Measurements from ENCODE around the gene GNAI1.

The GNAI1 gene

DNA sequence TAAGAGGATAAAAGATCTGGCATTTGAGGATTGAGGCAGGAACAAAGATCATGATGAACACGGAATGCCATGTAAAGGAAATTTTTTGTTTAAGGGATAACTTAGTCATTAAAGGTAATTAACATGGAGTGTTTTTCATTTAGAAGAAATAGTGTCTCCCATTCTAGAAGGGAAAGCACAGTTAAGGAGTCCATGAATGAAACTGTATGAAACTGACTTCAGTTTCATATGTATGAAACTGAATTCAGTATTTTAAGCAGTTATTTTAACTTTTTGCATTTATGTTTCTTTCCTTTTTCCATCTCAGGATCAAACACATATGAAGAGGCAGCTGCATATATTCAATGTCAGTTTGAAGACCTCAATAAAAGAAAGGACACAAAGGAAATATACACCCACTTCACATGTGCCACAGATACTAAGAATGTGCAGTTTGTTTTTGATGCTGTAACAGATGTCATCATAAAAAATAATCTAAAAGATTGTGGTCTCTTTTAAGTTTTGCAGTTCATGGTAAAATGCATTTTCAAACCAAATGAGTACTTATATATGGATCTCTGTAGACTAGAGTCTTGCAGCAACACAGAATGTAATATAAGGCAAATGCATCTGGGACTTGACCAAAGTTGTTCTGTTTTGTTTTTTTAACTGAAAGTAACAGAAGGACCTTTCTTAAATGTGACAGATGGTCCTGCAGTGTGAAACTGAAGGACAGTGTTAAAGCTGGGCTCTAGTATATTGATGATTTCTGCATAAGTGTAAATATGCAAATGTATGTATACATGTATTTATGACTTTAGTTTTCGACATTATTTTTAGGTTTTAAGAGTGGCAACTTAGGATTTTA, 82.6 kb downstream of the GNAI1 start:
- no peak for DNase-seq

- DNase-seq, result no peak
These were observed 84.1 kb downstream of the GNAI1 start for GRCh38 chr7:80218723-80219122.

GRCh38 chr7:80220022-80220634, 85.5 kb downstream of the GNAI1 start:
- DNase-seq, result no peak

DNA sequence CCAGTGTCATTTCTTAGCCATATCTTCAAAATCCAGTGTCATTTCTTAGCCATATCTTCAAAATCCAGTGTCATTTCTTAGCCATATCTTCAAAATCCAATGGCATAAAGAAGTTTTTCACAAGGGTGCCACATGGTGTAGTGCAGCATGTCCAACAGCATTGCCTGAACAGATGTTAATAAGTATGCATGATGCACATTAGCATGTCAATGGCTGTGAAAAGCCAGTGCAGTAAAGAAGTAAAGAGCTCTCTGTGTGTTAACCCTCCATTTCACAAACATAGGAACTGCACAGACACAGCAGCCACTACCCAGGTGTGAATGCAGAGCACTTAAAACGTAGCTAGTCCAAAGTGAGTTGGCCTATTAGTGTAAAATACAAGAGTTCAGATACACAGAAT, 89.8 kb downstream of the GNAI1 start:
- no peak for DNase-seq

DNA sequence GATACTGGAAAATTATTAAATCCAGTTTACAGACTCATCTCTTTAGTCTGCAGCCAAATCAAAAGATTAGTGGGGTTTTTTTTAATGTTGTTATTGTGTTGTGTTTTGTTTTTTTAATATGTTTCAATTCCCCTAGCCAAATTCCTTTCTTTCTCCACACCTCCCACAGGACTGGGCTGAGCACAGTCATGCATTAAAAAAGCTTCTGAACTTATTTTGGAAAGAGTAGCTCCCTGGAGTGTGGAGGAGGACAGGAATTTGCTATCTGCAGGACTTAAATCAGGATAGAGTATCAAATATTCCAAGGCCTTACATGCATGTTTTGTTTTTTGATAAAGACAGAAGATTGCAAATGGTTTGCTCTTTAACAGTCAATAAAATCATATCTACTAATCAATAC, 90.7 kb downstream of the GNAI1 start:
- no peak for DNase-seq

GRCh38 chr7:80226629-80227028, 92.0 kb downstream of the GNAI1 start:
- DNase-seq, result no peak

DNA sequence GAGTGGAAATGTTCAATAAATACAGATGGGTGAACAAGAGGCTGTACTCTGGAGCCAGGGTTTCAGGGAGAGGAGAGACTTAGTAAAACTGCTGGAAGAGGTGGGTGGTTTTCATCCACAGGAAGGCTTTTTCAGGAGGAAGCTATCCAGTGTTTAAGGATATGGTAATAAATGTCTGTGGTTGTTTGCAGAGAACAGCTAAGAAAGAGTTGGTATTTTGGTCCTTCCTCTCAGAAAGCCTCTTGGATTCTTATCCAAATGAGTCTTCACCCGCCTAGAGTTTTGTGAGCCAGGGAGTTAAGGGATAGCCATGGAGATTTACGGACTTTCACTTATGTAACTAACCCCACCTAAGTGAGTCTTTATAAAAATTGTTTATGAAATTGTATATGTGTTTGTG, 95.7 kb downstream of the GNAI1 start:
- no peak for DNase-seq

DNA sequence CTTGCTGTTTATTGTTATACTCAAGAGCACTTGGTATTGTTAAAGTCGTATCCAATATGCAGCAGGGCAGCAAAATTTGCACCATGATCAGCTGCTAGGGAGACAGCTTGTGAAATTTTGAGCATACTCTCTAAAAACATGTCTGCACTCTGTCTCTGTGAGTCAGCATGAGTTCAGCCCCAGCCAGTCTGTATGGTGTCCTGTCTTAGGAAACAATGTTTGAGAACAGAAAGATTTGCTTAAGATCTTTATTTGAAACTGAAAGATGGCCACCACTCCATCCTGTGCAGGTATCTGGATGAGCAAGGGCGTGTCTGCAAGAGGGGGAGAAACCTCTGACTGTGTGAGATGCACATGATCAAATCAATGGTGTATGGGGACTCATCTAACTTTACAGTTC, 97.1 kb downstream of the GNAI1 start:
- no peak for DNase-seq

DNA sequence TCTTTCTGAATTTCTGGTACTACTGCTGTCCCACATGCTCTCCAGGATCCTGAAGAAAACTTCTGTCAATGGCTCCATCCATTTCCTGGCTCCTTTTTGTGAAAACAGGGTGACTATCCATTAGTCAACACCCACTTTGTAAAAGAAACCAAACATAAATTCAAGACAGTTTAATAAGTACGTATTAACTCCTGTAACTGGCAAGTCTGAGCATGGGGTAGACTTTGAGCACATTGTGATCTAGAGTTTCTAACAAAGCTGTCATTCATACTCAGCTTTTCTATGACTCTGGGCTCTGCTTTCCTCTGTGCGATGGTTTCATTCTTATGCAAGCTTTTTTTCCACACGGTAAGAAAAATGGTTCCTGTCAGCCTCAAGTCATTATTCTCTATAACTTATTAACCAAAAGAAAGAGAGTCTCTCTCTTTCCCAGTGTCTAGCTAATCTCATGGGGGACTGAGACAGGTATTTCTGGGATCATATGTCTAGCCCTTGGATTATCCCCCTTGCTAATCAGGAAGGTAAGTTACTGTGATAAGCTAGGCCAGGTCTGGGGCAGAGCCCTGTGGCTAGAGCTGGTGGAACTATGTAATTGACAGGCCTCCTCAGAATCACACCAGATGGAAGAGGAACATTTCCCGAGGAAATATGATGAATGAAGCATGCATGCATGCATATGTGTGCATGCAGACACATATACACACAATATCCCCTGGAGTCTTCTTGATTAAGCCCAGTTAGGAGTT, 98.5 kb downstream of the GNAI1 start:
- no peak for DNase-seq

DNA sequence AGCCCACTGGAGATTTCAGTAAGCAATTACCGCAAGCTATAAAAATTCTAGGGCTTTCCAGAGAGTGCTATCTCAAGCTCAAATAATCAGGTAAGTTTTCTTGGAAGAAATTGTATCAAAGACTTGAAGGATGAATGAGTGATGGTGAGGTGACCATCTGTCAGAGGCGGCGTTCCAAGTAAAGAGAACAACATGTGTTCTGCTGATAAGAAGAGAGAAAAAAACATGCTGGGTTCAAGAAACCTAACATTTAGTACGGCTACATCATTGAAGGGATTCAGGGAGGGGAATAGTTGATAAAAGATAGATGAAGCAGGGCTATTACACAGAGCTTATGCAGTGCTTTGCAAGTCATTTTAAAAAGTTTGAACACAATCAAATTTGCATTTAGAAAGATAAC, 100.7 kb downstream of the GNAI1 start:
- no peak for DNase-seq

- no peak for DNase-seq
These were observed 102.0 kb downstream of the GNAI1 start for GRCh38 chr7:80236681-80237080.

- no peak for DNase-seq
These were observed 105.8 kb downstream of the GNAI1 start for GRCh38 chr7:80240265-80241025.

DNA sequence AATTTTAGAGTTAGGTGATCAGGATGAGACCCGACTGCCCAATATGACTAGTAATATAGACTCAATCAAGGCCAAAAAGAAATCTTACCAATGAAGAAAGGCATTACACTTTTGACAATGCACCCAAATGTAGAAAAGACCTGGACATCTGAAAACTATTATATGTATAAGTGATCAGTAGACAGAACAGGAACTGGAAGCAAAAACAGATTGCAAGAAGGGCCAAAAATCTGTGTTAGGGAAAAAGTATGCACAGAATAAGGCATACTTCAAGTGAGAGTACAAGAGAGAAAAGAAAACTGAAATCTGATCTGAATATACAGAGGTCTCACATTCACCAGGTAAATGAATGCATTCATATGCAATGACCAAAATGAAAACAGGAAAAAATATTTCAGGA, 107.0 kb downstream of the GNAI1 start:
- DNase-seq, result no peak

DNA sequence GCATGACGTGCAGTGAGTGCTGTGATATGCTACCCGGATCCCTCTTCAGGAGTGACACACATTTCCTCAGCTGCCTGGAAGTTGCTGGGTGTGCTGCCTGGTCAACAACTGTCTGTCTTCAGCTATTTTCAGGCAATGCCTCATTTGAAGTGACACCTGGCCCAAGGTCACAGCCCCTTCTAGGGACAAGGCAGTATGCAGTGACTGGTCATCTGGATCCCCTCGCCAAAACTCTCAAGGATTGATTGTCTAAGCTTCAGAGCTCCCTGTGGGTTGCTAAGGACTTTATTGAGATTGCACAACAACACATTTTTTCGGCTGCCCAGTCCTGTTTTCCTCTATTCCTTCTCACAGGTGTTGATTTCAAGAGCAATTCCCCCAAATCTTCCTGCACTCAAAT, 108.8 kb downstream of the GNAI1 start:
- DNase-seq, result no peak

DNA sequence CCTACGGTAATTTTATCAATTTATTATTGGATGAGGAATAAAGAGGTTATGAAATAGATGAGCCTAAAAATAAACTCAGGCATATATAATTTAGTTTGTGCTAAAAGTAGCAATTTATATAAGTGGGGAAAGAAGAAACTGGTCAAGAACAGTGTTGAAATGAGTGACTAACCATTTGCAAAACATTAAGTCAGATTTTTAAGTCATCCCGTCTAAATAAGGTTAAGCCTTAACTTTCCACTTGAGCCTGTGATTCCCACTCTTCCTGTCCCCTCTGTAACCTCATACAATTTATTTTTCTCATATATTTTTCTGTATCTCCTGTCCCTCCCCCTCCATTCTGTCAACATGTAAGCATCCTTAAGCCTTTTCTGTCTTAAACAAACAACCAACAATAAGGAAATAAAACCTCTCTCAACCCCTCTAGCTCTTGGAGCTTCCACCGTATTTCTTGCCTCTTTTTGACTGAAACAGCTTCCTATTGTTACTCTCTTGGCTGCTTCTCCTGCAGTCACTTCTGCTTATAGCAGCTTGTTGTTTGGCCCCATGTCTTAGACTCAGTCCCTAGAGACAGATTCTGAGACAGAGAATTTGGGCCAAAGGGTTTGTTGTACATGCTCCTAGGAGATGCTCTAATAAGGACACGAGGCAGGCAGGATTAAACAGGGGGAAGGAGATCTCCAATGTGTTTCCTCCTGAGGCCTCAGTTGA, 109.7 kb downstream of the GNAI1 start:
- no peak for DNase-seq

GRCh38 chr7:80247144-80247543, 112.5 kb downstream of the GNAI1 start:
- no peak for DNase-seq

- no peak for DNase-seq
These were observed 113.3 kb downstream of the GNAI1 start for GRCh38 chr7:80247891-80248290.

DNA sequence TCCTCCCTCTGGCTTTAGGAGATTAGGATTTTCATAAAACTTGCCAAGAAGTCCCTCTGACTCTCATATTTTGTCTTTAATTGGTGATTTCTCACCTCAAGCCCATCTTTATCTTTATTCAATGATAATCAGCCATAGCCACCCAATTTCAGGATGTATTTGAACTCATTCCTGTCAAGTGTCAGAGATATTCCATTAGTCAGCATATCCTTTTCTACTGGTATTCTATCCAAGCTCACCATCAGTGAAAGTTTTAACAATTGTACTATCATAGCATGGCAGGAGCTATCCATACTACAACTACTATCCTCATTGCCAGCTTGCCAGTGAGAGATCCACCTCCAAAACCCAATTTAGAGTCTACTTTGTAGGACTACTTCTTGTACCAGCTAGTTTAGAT, 114.6 kb downstream of the GNAI1 start:
- DNase-seq, result no peak

GRCh38 chr7:80249619-80250295, 115.1 kb downstream of the GNAI1 start:
- DNase-seq, result no peak

GRCh38 chr7:80253237-80253636, 118.6 kb downstream of the GNAI1 start:
- DNase-seq, result no peak

- DNase-seq, result no peak
These were observed 119.0 kb downstream of the GNAI1 start for GRCh38 chr7:80253653-80254052.

DNA sequence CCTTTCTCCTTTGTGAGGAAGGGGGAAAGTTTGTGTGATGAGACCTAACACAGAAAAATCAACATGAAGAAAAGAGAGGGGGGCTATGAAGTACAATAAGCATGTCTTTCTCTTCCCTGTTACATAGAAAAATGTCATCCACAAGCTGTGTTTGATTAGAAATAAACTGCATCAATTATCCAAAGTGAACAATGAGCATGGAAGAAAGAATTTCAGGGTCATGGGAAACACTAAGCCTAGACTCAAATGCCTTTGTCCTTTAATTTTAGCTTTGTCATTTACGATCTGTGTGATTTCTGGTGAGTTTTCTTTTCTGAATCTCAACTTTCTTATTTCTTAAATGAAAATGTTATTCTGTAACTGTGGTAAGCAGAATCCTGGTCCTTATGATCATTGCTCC, 121.0 kb downstream of the GNAI1 start:
- no peak for DNase-seq
